ENCODE measurements around the gene SLC22A23.

The SLC22A23 gene

GRCh38 chr6:3347826-3348225, 109.0 kb downstream of the SLC22A23 start:
- TF ChIP-seq, protein P1, sequence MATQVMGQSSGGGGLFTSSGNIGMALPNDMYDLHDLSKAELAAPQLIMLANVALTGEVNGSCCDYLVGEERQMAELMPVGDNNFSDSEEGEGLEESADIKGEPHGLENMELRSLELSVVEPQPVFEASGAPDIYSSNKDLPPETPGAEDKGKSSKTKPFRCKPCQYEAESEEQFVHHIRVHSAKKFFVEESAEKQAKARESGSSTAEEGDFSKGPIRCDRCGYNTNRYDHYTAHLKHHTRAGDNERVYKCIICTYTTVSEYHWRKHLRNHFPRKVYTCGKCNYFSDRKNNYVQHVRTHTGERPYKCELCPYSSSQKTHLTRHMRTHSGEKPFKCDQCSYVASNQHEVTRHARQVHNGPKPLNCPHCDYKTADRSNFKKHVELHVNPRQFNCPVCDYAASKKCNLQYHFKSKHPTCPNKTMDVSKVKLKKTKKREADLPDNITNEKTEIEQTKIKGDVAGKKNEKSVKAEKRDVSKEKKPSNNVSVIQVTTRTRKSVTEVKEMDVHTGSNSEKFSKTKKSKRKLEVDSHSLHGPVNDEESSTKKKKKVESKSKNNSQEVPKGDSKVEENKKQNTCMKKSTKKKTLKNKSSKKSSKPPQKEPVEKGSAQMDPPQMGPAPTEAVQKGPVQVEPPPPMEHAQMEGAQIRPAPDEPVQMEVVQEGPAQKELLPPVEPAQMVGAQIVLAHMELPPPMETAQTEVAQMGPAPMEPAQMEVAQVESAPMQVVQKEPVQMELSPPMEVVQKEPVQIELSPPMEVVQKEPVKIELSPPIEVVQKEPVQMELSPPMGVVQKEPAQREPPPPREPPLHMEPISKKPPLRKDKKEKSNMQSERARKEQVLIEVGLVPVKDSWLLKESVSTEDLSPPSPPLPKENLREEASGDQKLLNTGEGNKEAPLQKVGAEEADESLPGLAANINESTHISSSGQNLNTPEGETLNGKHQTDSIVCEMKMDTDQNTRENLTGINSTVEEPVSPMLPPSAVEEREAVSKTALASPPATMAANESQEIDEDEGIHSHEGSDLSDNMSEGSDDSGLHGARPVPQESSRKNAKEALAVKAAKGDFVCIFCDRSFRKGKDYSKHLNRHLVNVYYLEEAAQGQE (IDR thresholded peaks at IDR 0.05; ENCODE audit: low read depth) = no peak
- no peak for TF ChIP-seq CEBPB (IDR thresholded peaks at IDR 0.05)
- TF ChIP-seq TAF1 (IDR thresholded peaks at IDR 0.05; ENCODE audit: low read depth) = no peak
- TF ChIP-seq NFIC (IDR thresholded peaks at IDR 0.05) = no peak
- TF ChIP-seq RAD21 (IDR thresholded peaks at IDR 0.05; ENCODE audit: low read depth) = no peak
- no peak for TF ChIP-seq MAX (IDR thresholded peaks at IDR 0.05)
- no peak for TF ChIP-seq ZBTB7A (IDR thresholded peaks at IDR 0.05; ENCODE audit: low read depth)
- TF ChIP-seq, protein P2, sequence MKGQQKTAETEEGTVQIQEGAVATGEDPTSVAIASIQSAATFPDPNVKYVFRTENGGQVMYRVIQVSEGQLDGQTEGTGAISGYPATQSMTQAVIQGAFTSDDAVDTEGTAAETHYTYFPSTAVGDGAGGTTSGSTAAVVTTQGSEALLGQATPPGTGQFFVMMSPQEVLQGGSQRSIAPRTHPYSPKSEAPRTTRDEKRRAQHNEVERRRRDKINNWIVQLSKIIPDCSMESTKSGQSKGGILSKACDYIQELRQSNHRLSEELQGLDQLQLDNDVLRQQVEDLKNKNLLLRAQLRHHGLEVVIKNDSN (IDR thresholded peaks at IDR 0.05) = no peak
- TF ChIP-seq EP300 (IDR thresholded peaks at IDR 0.05; ENCODE audit: borderline replicate concordance) = no peak
- TF ChIP-seq YY1 (IDR thresholded peaks at IDR 0.05; ENCODE audit: low read depth) = no peak
- TF ChIP-seq EGR1 (IDR thresholded peaks at IDR 0.05) = no peak
- no peak for TF ChIP-seq CREB1 (IDR thresholded peaks at IDR 0.05; ENCODE audit: low read depth)
- TF ChIP-seq TEAD4 (IDR thresholded peaks at IDR 0.05) = no peak
- TF ChIP-seq TCF12 (IDR thresholded peaks at IDR 0.05; ENCODE audit: low read depth) = no peak
- TF ChIP-seq FOXM1 (IDR thresholded peaks at IDR 0.05; ENCODE audit: borderline replicate concordance, low read depth) = no peak

GRCh38 chr6:3347247-3347646, 109.6 kb downstream of the SLC22A23 start:
- no peak for TF ChIP-seq ZBTB7A (IDR thresholded peaks at IDR 0.05; ENCODE audit: low read depth)
- no peak for TF ChIP-seq CEBPB (IDR thresholded peaks at IDR 0.05)
- no peak for TF ChIP-seq RAD21 (IDR thresholded peaks at IDR 0.05; ENCODE audit: low read depth)
- no peak for TF ChIP-seq CREB1 (IDR thresholded peaks at IDR 0.05; ENCODE audit: low read depth)
- TF ChIP-seq, protein P2 (IDR thresholded peaks at IDR 0.05) = no peak
- no peak for TF ChIP-seq TAF1 (IDR thresholded peaks at IDR 0.05; ENCODE audit: low read depth)
- TF ChIP-seq, protein P1 (IDR thresholded peaks at IDR 0.05; ENCODE audit: low read depth) = no peak
- no peak for TF ChIP-seq TCF12 (IDR thresholded peaks at IDR 0.05; ENCODE audit: low read depth)
- TF ChIP-seq YY1 (IDR thresholded peaks at IDR 0.05; ENCODE audit: low read depth) = no peak
- TF ChIP-seq FOXM1 (IDR thresholded peaks at IDR 0.05; ENCODE audit: borderline replicate concordance, low read depth) = no peak
- no peak for TF ChIP-seq MAX (IDR thresholded peaks at IDR 0.05)
- TF ChIP-seq EGR1 (IDR thresholded peaks at IDR 0.05) = no peak
- no peak for TF ChIP-seq EP300 (IDR thresholded peaks at IDR 0.05; ENCODE audit: borderline replicate concordance)
- TF ChIP-seq TEAD4 (IDR thresholded peaks at IDR 0.05) = no peak
- no peak for TF ChIP-seq NFIC (IDR thresholded peaks at IDR 0.05)

- TF ChIP-seq ZBTB7A (IDR thresholded peaks at IDR 0.05; ENCODE audit: low read depth) (no peak), YY1 (IDR thresholded peaks at IDR 0.05; ENCODE audit: low read depth) (no peak), TEAD4 (IDR thresholded peaks at IDR 0.05) (no peak), EP300 (IDR thresholded peaks at IDR 0.05; ENCODE audit: borderline replicate concordance) (no peak), FOXM1 (IDR thresholded peaks at IDR 0.05; ENCODE audit: borderline replicate concordance, low read depth) (no peak), EGR1 (IDR thresholded peaks at IDR 0.05) (no peak), CEBPB (IDR thresholded peaks at IDR 0.05) (no peak), MAX (IDR thresholded peaks at IDR 0.05) (no peak), TCF12 (IDR thresholded peaks at IDR 0.05; ENCODE audit: low read depth) (no peak), CREB1 (IDR thresholded peaks at IDR 0.05; ENCODE audit: low read depth) (no peak)
- TF ChIP-seq, protein P1 (IDR thresholded peaks at IDR 0.05; ENCODE audit: low read depth) = no peak
Measured at GRCh38 chr6:3346476-3346875, 110.4 kb downstream of the SLC22A23 start.

GRCh38 chr6:3345836-3346235, 111.0 kb downstream of the SLC22A23 start:
- TF ChIP-seq, protein P1 (IDR thresholded peaks at IDR 0.05; ENCODE audit: low read depth) = no peak
- no peak for TF ChIP-seq CREB1 (IDR thresholded peaks at IDR 0.05; ENCODE audit: low read depth)
- TF ChIP-seq YY1 (IDR thresholded peaks at IDR 0.05; ENCODE audit: low read depth) = no peak
- TF ChIP-seq EGR1 (IDR thresholded peaks at IDR 0.05) = no peak
- no peak for TF ChIP-seq TEAD4 (IDR thresholded peaks at IDR 0.05)
- no peak for TF ChIP-seq TCF12 (IDR thresholded peaks at IDR 0.05; ENCODE audit: low read depth)
- no peak for TF ChIP-seq ZBTB7A (IDR thresholded peaks at IDR 0.05; ENCODE audit: low read depth)
- no peak for TF ChIP-seq CEBPB (IDR thresholded peaks at IDR 0.05)
- TF ChIP-seq, protein P2 (IDR thresholded peaks at IDR 0.05) = no peak
- TF ChIP-seq EP300 (IDR thresholded peaks at IDR 0.05; ENCODE audit: borderline replicate concordance) = no peak
- TF ChIP-seq TAF1 (IDR thresholded peaks at IDR 0.05; ENCODE audit: low read depth) = no peak
- TF ChIP-seq MAX (IDR thresholded peaks at IDR 0.05) = no peak
- no peak for TF ChIP-seq FOXM1 (IDR thresholded peaks at IDR 0.05; ENCODE audit: borderline replicate concordance, low read depth)
- TF ChIP-seq NFIC (IDR thresholded peaks at IDR 0.05) = no peak
- no peak for TF ChIP-seq RAD21 (IDR thresholded peaks at IDR 0.05; ENCODE audit: low read depth)
